K562 (cell line): ENCODE data around the gene GATA2. TPM values are rescaled to one million over a fixed set of nuclear protein-coding genes. Genes with fewer than 3 reads are reported as not detected.

Experiments
- CREB1 ChIP-seq, 2 experiments: sonication (generic) in 1 of 2; formaldehyde crosslinking in 1 of 2; IDR thresholded peaks; 2 replicates each; pipeline versions ENCODE4 v1.6.1 to v1.8.0; 2012 to 2022; ENCODE audit warnings: inconsistent platforms in 1 of 2, mild to moderate bottlenecking in 1 of 2, missing genetic modification reagents in 1 of 2, moderate library complexity in 1 of 2
- CXXC5 ChIP-seq: fragments of 250-450 bp; sonication (Bioruptor Pico); IDR thresholded peaks from 2 replicates; pipeline ENCODE4 v1.8.0; 2022; ENCODE audit warnings: inconsistent platforms, mild to moderate bottlenecking, moderate library complexity
- FOXM1 ChIP-seq, 2 experiments: fragments of 450-650 bp in 1 of 2; sonication (generic) in 1 of 2; formaldehyde crosslinking in 1 of 2; IDR thresholded peaks; 2 replicates each; pipeline versions ENCODE4 v1.6.1 to v1.9.0; 2017 to 2022; ENCODE audit warnings: low read depth in 2 of 2, mild to moderate bottlenecking in 2 of 2, missing genetic modification reagents in 1 of 2, moderate library complexity in 1 of 2
- LEF1 ChIP-seq: fragments of 450-650 bp; IDR thresholded peaks from 2 replicates; pipeline ENCODE4 v1.6.1; 2016; ENCODE audit warnings: mild to moderate bottlenecking
- RFX5 ChIP-seq: IDR thresholded peaks from 2 replicates; pipeline ENCODE4 v1.6.1; 2011; ENCODE audit warnings: low read depth, mild to moderate bottlenecking, improper control_type of control experiment, low read length
- STAT5B ChIP-seq: fragments of 250-450 bp; sonication (Bioruptor Pico); IDR thresholded peaks from 2 replicates; pipeline ENCODE4 v1.8.0; 2021; ENCODE audit warnings: mild to moderate bottlenecking, inconsistent platforms
- ZBTB17 ChIP-seq: fragments of 450-650 bp; formaldehyde crosslinking; IDR thresholded peaks from 2 replicates; pipeline ENCODE4 v1.4.0; 2020; ENCODE audit warnings: mild to moderate bottlenecking
- ZNF445 ChIP-seq: fragments of 250-450 bp; sonication (Bioruptor Pico); IDR thresholded peaks from 2 replicates; pipeline ENCODE4 v1.4.0; 2020; ENCODE audit warnings: low read depth, mild to moderate bottlenecking, moderate library complexity
- ZNF699 ChIP-seq: fragments of 250-450 bp; sonication (Bioruptor Pico); IDR thresholded peaks from 2 replicates; pipeline ENCODE4 v1.8.0; 2021; ENCODE audit warnings: mild to moderate bottlenecking, moderate library complexity; ENCODE audit not compliant: insufficient replicate concordance
- polyA plus RNA-seq, 8 experiments: library from polyadenylated mRNA; depleted of rRNA in 4 of 8; stranded (reverse) in 5 of 8; unstranded in 3 of 8; fragments of >200 nt; fragmentation: Nextera tagmentation in 2 of 8; fragmentation: Illumina TruSeq in 1 of 8; extraction: Ambion mirVana in 2 of 8; extraction: Trizol in 1 of 8; gene quantifications; 2 replicates each; pipeline versions ENCODE4 v1.2.1 to v1.2.3, GENCODE V29; 2011 to 2014; ENCODE audit warnings: inconsistent platforms in 1 of 8, missing spikeins in 1 of 8
- total RNA-seq, 7 experiments: library from RNA; depleted of rRNA in 6 of 7; stranded (reverse); fragments of >200 nt in 6 of 7; fragmentation: Illumina TruSeq in 2 of 7; extraction: Trizol in 2 of 7; gene quantifications; 2 replicates each; pipeline versions ENCODE4 v1.2.1 to v1.2.3, GENCODE V29; 2011 to 2021; ENCODE audit warnings: low replicate concordance in 1 of 7
- TF ChIP-seq, protein P1 (sequence below): fragments of 450-650 bp; IDR thresholded peaks from 2 replicates; pipeline ENCODE4 v1.6.1; 2018; ENCODE audit not compliant: partially characterized antibody
- TF ChIP-seq, protein P2 (sequence below): fragments of 250-450 bp; sonication (Bioruptor Pico); IDR thresholded peaks from 2 replicates; pipeline ENCODE4 v1.5.1; 2021; ENCODE audit warnings: mild to moderate bottlenecking
- TF ChIP-seq, protein P3 (sequence below), 2 experiments: fragments of 450-650 bp in 1 of 2; sonication (generic) in 1 of 2; formaldehyde crosslinking in 1 of 2; IDR thresholded peaks; 2 replicates each; pipeline versions ENCODE4 v1.7.1 to v1.9.0; 2016 to 2022; ENCODE audit warnings: inconsistent platforms in 1 of 2, mild to moderate bottlenecking in 1 of 2, missing genetic modification reagents in 1 of 2

GATA2 gene
- total and polyA plus RNA-seq, 9 of the 15 experiments (the other 6 are each of a cell fraction or from before 2014, with no cell fraction given): 8.5 to 218 (median 50.8) TPM

DNA sequence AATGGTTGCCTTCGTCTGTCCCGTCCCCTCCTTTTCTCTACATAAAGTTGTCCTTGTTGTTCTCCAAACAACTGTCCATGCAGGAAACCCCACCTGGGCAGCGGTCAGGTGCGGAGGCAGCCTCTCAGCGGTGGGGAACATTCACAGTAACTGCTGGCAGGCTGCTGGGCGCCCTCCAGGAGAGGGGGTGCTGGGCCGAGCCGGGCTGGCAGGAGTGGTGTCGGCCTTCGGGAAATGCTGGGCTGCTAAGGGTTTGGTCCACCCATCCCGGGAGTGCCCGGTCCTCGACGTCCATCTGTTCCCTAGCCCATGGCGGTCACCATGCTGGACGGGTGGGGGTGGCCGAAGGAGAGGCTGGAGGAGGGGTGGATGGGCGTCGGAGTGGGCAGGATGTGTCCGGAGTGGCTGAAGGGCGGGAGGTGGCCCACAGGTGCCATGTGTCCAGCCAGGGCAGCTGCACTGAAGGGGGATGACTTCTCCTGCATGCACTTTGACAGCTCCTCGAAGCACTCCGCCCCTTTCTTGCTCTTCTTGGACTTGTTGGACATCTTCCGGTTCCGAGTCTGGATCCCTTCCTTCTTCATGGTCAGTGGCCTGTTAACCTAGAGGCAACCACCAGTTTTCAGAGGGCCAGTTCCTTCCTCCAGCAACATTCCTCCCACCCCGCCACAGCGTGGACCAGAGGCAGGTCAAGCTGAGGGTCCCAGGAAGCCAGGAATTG, 12.1 kb downstream of the GATA2 start (continued):
- TF ChIP-seq, protein P1, sequence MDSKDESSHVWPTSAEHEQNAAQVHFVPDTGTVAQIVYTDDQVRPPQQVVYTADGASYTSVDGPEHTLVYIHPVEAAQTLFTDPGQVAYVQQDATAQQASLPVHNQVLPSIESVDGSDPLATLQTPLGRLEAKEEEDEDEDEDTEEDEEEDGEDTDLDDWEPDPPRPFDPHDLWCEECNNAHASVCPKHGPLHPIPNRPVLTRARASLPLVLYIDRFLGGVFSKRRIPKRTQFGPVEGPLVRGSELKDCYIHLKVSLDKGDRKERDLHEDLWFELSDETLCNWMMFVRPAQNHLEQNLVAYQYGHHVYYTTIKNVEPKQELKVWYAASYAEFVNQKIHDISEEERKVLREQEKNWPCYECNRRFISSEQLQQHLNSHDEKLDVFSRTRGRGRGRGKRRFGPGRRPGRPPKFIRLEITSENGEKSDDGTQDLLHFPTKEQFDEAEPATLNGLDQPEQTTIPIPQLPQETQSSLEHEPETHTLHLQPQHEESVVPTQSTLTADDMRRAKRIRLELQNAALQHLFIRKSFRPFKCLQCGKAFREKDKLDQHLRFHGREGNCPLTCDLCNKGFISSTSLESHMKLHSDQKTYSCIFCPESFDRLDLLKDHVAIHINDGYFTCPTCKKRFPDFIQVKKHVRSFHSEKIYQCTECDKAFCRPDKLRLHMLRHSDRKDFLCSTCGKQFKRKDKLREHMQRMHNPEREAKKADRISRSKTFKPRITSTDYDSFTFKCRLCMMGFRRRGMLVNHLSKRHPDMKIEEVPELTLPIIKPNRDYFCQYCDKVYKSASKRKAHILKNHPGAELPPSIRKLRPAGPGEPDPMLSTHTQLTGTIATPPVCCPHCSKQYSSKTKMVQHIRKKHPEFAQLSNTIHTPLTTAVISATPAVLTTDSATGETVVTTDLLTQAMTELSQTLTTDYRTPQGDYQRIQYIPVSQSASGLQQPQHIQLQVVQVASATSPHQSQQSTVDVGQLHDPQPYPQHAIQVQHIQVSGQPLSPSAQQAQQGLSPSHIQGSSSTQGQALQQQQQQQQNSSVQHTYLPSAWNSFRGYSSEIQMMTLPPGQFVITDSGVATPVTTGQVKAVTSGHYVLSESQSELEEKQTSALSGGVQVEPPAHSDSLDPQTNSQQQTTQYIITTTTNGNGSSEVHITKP: no peak
- TF ChIP-seq, protein P2, sequence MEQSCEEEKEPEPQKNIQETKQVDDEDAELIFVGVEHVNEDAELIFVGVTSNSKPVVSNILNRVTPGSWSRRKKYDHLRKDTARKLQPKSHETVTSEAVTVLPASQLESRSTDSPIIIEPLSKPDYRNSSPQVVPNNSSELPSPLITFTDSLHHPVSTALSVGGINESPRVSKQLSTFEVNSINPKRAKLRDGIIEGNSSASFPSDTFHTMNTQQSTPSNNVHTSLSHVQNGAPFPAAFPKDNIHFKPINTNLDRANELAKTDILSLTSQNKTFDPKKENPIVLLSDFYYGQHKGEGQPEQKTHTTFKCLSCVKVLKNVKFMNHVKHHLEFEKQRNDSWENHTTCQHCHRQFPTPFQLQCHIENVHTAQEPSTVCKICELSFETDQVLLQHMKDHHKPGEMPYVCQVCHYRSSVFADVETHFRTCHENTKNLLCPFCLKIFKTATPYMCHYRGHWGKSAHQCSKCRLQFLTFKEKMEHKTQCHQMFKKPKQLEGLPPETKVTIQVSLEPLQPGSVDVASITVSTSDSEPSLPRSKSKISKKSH (CRISPR knock-in tag): no peak
- no peak for TF ChIP-seq ZNF445 (CRISPR knock-in tag)
- no peak for TF ChIP-seq CXXC5
- TF ChIP-seq ZNF699 (CRISPR knock-in tag): no peak
- TF ChIP-seq, protein P3, sequence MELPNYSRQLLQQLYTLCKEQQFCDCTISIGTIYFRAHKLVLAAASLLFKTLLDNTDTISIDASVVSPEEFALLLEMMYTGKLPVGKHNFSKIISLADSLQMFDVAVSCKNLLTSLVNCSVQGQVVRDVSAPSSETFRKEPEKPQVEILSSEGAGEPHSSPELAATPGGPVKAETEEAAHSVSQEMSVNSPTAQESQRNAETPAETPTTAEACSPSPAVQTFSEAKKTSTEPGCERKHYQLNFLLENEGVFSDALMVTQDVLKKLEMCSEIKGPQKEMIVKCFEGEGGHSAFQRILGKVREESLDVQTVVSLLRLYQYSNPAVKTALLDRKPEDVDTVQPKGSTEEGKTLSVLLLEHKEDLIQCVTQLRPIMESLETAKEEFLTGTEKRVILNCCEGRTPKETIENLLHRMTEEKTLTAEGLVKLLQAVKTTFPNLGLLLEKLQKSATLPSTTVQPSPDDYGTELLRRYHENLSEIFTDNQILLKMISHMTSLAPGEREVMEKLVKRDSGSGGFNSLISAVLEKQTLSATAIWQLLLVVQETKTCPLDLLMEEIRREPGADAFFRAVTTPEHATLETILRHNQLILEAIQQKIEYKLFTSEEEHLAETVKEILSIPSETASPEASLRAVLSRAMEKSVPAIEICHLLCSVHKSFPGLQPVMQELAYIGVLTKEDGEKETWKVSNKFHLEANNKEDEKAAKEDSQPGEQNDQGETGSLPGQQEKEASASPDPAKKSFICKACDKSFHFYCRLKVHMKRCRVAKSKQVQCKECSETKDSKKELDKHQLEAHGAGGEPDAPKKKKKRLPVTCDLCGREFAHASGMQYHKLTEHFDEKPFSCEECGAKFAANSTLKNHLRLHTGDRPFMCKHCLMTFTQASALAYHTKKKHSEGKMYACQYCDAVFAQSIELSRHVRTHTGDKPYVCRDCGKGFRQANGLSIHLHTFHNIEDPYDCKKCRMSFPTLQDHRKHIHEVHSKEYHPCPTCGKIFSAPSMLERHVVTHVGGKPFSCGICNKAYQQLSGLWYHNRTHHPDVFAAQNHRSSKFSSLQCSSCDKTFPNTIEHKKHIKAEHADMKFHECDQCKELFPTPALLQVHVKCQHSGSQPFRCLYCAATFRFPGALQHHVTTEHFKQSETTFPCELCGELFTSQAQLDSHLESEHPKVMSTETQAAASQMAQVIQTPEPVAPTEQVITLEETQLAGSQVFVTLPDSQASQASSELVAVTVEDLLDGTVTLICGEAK (IDR thresholded peaks at IDR 0.05): peak; percentile 56; the same call in 1 of the 2 replicates
- TF ChIP-seq, protein P3 (CRISPR knock-in tag; IDR thresholded peaks at IDR 0.05): peak; percentile 48; the same call in 1 of the 2 replicates
- TF ChIP-seq CREB1 (IDR thresholded peaks at IDR 0.05): no peak
- TF ChIP-seq CREB1 (CRISPR knock-in tag; IDR thresholded peaks at IDR 0.05): no peak
- no peak for TF ChIP-seq FOXM1 (IDR thresholded peaks at IDR 0.05; ENCODE audit: low read depth)
- no peak for TF ChIP-seq FOXM1 (CRISPR knock-in tag; IDR thresholded peaks at IDR 0.05; ENCODE audit: low read depth)
- no peak for TF ChIP-seq LEF1
- TF ChIP-seq RFX5: no peak
- TF ChIP-seq STAT5B (CRISPR knock-in tag): no peak
- no peak for TF ChIP-seq ZBTB17 (CRISPR knock-in tag)
